OCI-LY1 (cell line): Measurements from ENCODE around the gene UROC1.

ENCODE experiments used
- H2AFZ ChIP-seq: fragments of 200-600 bp; sonication (generic), shearing (Covaris generic); 2 replicates; pipeline ENCODE4 v1.6.0; 2014; ENCODE audit warnings: antibody characterized with exemption, mild to moderate bottlenecking, low read length
- H3F3A ChIP-seq: fragments of 200-600 bp; sonication (generic), shearing (Covaris generic); 2 replicates; pipeline ENCODE4 v1.6.0; 2014; ENCODE audit warnings: mild to moderate bottlenecking, antibody characterized with exemption, low read length, moderate library complexity; ENCODE audit not compliant: insufficient read depth
- H3K27ac ChIP-seq: fragments of 200-600 bp; sonication (generic); 2 replicates; pipeline ENCODE4 v1.5.1; 2014; ENCODE audit warnings: low read length, mixed run types, mild to moderate bottlenecking, low read depth; ENCODE audit not compliant: poor library complexity, severe bottlenecking
- H3K27me3 ChIP-seq: fragments of 200-600 bp; sonication (generic); 2 replicates; pipeline ENCODE4 v1.6.0; 2014; ENCODE audit warnings: antibody characterized with exemption, mild to moderate bottlenecking, low read length, moderate library complexity; ENCODE audit not compliant: insufficient read depth
- H3K36me3 ChIP-seq: fragments of 200-600 bp; sonication (generic); 2 replicates; pipeline ENCODE4 v1.6.1; 2014; ENCODE audit warnings: mild to moderate bottlenecking, antibody characterized with exemption, low read length, moderate library complexity, mixed read lengths; ENCODE audit not compliant: insufficient read depth
- H3K4me1 ChIP-seq: fragments of 200-600 bp; sonication (generic); 2 replicates; pipeline ENCODE4 v1.5.1; 2014; ENCODE audit warnings: mild to moderate bottlenecking, low read length, moderate library complexity; ENCODE audit not compliant: insufficient read depth, severe bottlenecking
- H3K4me2 ChIP-seq: fragments of 200-600 bp; sonication (generic), shearing (Covaris generic); 2 replicates; pipeline ENCODE4 v1.6.1; 2014; ENCODE audit warnings: low read length
- H3K4me3 ChIP-seq: fragments of 200-600 bp; sonication (generic); 2 replicates; pipeline ENCODE4 v1.5.1; 2014; ENCODE audit warnings: low read length, low read depth, mild to moderate bottlenecking, mixed read lengths; ENCODE audit not compliant: poor library complexity, severe bottlenecking
- H3K79me2 ChIP-seq: fragments of 200-600 bp; shearing (Covaris generic); 2 replicates; pipeline ENCODE4 v1.6.1; 2016; ENCODE audit warnings: mixed run types, low read length, mixed read lengths; ENCODE audit not compliant: insufficient read depth
- H3K9ac ChIP-seq: fragments of 200-600 bp; sonication (generic), shearing (Covaris generic); 2 replicates; pipeline ENCODE4 v1.6.1; 2014; ENCODE audit warnings: mild to moderate bottlenecking, low read length, mixed read lengths
- H3K9me2 ChIP-seq: fragments of 200-600 bp; sonication (generic), shearing (Covaris generic); 2 replicates; pipeline ENCODE4 v1.6.1; 2014; ENCODE audit warnings: low read depth, mild to moderate bottlenecking, low read length, mixed read lengths
- H3K9me3 ChIP-seq: fragments of 200-600 bp; shearing (Covaris generic); 2 replicates; pipeline ENCODE4 v1.6.1; 2014; ENCODE audit warnings: low read length, mixed read lengths
- H4K20me1 ChIP-seq: fragments of 200-600 bp; sonication (generic), shearing (Covaris generic); 2 replicates; pipeline ENCODE4 v1.6.0; 2016; ENCODE audit warnings: mild to moderate bottlenecking, low read length; ENCODE audit not compliant: insufficient read depth
- CTCF ChIP-seq: fragments of 200-600 bp; sonication (generic), shearing (Covaris generic); IDR thresholded peaks from 2 replicates; pipeline ENCODE4 v1.5.1; 2017; ENCODE audit warnings: mild to moderate bottlenecking, antibody characterized with exemption, low read length, moderate library complexity, mixed read lengths
- EZH2 ChIP-seq: fragments of 200-600 bp; sonication (generic), shearing (Covaris generic); IDR thresholded peaks from 2 replicates; pipeline ENCODE4 v1.8.0; 2017; ENCODE audit warnings: borderline replicate concordance, mixed run types, mild to moderate bottlenecking, antibody characterized with exemption, low read length, moderate library complexity, mixed read lengths

Gene UROC1

GRCh38 chr3:126555795-126556636 lies 38.4 kb upstream of the UROC1 start:
- H3K36me3 ChIP-seq: no peaks in the 10 kb centered on the region
- H3K4me1 ChIP-seq: no peaks in the 10 kb centered on the region
- H3K27ac ChIP-seq: no peak overlapping the region
- no peaks in the 10 kb centered on the region for H3K27me3 ChIP-seq
- H3K9me2 ChIP-seq: no peaks in the 10 kb centered on the region
- no peak overlapping the region for H3K4me2 ChIP-seq
- no peak overlapping the region for H2AFZ ChIP-seq
- H3K9me3 ChIP-seq: no peaks in the 10 kb centered on the region
- no peaks in the 10 kb centered on the region for H4K20me1 ChIP-seq
- no peaks in the 10 kb centered on the region for H3F3A ChIP-seq
- no peak overlapping the region for H3K4me3 ChIP-seq
- TF ChIP-seq CTCF: no peak
- no peak for TF ChIP-seq EZH2
- H3K9ac ChIP-seq: no peak overlapping the region
- H3K79me2 ChIP-seq: no peaks in the 10 kb centered on the region

GRCh38 chr3:126554560-126555525 lies 37.3 kb upstream of the UROC1 start:
- Histone ChIP-seq H3K4me1 (no peaks in the 10 kb centered on the region), H3K9me2 (no peaks in the 10 kb centered on the region), H3K4me3 (no peak overlapping the region), H3K36me3 (no peaks in the 10 kb centered on the region), H2AFZ (no peak overlapping the region), H3K27me3 (no peaks in the 10 kb centered on the region), H3K4me2 (no peak overlapping the region), H3K9ac (no peak overlapping the region), H3K27ac (no peak overlapping the region), H3F3A (no peaks in the 10 kb centered on the region), H3K9me3 (no peaks in the 10 kb centered on the region), H3K79me2 (no peaks in the 10 kb centered on the region), H4K20me1 (no peaks in the 10 kb centered on the region)
- TF ChIP-seq CTCF (no peak), EZH2 (no peak)

- H3K4me2 ChIP-seq: no peak overlapping the region
- no peak overlapping the region for H3K27ac ChIP-seq
- H3F3A ChIP-seq: no peaks in the 10 kb centered on the region
- no peaks in the 10 kb centered on the region for H3K27me3 ChIP-seq
- TF ChIP-seq CTCF (no peak), EZH2 (no peak)
- no peak overlapping the region for H2AFZ ChIP-seq
- no peaks in the 10 kb centered on the region for H4K20me1 ChIP-seq
- no peaks in the 10 kb centered on the region for H3K9me2 ChIP-seq
- H3K4me3 ChIP-seq: no peak overlapping the region
- no peaks in the 10 kb centered on the region for H3K79me2 ChIP-seq
- no peaks in the 10 kb centered on the region for H3K36me3 ChIP-seq
- H3K9me3 ChIP-seq: no peaks in the 10 kb centered on the region
- no peaks in the 10 kb centered on the region for H3K4me1 ChIP-seq
- no peak overlapping the region for H3K9ac ChIP-seq
Observed at GRCh38 chr3:126553284-126554084, 35.9 kb upstream of the UROC1 start.
